GM20431 (cell line): ENCODE data around the gene PGRMC2.

Source experiments
- in situ Hi-C: fragments of 300-500 bp; cut with MseI, MboI; formaldehyde crosslinking; loops from one replicate; pipeline ENCODE4 v1.15.0; 2020; ENCODE audit warnings: low sequenced_read_pairs; ENCODE audit not compliant: unreplicated experiment

The PGRMC2 gene, protein sequence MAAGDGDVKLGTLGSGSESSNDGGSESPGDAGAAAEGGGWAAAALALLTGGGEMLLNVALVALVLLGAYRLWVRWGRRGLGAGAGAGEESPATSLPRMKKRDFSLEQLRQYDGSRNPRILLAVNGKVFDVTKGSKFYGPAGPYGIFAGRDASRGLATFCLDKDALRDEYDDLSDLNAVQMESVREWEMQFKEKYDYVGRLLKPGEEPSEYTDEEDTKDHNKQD

DNA sequence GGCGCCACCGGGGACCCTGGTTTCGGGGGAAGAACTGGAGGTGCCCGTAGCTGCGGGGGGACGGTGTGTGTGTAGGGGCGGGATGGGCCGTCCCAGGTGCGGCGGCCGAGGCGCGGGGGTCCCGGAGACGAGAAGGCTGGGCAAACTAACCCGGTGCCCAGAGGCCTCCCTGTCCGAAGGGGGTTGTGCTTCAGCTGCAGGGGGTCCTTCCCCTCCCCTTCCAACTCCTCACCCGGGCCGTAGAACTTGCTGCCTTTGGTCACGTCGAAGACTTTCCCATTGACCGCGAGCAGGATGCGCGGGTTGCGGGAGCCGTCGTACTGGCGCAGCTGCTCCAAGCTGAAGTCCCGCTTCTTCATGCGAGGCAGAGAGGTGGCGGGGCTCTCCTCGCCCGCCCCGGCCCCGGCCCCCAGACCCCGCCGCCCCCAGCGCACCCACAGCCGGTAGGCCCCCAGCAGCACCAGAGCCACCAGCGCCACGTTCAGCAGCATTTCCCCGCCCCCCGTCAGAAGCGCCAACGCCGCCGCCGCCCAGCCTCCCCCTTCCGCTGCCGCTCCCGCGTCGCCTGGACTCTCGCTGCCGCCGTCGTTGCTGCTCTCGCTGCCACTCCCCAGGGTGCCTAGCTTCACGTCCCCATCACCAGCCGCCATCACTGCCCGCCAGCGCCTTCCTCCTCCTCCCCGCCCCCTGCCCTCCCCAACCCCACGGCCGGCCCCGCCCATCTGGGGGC, at the start of gene PGRMC2:
PGRMC2 (minus strand) TSS at position 673 of the 730 bp plus-strand sequence; CDS start at position 650, 23 bp downstream.
- in situ Hi-C loops = no loop called here

DNA sequence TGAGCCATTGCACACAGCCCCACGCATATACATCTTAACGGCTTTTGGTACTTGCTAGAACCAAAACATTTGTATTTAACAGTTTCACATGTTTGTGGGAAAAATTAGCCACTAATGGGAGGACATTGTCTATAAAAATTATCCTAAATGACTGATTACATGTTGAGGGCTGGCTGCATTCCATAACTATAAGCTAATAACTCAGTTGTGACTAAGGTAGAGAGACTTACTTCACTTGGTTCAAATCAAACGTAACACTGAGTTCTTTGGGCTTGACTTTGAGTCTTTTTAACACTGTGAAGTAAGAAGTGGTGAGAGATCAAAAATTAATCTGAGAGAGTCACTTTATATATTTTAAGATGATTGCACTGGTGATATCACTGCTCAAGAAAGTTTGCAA, 47.9 kb upstream of the PGRMC2 start:
- in situ Hi-C loops = no loop called here

DNA sequence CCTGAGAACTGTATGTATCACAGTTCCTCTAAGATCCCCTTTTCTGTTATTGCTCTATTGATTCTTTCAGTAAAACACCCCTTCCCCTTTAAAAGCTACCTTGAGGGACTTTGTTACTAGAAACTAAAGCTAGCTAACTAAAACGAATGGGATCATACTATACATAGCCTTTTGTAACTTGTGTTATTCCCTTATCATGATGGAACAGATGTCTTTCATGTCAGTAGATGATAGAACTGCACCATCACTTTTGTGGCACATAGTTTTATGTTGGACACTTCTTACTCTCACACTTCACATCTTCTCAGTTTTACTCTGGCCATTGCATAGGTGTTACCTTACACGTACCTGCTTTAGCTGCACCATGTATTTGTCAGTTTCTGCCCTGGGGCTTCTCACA, 46.6 kb upstream of the PGRMC2 start:
- in situ Hi-C loops = no loop called here

DNA sequence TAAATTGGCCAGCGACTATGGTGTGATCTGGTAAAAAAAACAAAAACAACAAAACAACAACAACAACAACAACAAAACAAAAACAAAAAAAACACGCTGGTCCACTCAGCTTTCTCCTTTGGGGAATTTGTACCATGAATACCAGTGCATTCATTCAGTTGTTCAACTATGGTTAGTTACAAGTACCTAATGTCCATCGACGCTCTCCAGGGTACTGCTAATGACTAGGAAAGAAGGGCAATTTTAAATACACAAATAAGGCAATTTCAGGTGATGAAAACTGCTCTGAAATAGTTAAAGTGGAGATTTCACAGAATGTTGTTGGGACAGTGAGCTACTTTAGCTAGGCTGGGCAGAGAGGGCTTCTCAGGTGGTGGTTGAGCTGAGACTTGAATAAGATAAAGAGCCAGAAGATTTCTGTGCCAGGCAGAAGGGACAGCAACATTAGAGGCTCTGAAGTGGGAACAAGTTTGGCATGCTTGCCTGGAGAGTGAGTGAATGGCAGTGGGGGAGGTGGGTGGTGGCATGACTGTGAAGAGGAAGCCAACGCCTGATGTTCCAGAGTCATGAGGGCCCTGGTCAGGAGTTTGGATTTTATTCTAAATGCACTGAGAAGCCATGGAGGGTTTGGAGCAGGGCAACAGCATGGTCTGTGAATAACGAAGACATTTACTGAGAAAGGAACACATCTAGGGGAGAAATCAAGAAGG, 45.9 kb upstream of the PGRMC2 start:
- in situ Hi-C loops = no loop called here

DNA sequence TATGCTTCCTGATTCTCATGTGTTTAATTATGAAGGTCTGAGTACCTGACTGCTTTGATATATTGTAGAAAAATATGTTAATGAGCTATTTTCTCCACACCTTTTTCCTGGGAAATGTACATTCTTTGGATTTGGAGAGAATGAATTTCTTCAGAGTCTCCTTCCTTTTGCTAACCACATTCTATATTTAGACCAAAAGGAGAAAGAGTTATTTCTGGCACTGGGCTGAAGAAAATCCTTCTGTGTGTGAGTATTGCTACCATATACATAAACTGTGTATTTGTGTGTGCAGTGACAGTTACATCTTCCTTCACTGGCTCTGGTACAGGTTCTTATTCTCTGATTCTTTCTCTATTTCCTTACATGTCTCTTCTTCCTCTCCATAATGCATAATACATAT, 44.5 kb upstream of the PGRMC2 start:
- in situ Hi-C loops = no loop called here

DNA sequence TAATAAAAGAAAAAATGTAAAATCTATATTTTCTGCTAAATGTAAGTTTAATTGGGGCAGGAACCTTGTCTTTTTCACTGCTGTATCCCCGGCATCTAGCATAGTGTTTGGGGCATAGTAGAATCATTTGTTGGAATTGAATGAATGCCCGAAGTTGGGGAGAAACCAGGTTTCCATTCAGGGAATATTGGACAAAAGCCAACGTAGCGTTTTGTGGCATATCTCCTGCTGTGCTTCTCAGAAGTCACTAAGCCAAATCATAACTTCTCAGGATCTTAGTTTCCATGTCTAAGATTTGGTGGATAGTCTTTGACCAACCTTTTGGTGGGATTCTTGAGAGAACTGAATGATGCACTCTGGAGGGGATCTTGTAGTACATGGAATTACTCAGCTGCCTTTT, 42.0 kb upstream of the PGRMC2 start:
- in situ Hi-C loops = no loop called here

DNA sequence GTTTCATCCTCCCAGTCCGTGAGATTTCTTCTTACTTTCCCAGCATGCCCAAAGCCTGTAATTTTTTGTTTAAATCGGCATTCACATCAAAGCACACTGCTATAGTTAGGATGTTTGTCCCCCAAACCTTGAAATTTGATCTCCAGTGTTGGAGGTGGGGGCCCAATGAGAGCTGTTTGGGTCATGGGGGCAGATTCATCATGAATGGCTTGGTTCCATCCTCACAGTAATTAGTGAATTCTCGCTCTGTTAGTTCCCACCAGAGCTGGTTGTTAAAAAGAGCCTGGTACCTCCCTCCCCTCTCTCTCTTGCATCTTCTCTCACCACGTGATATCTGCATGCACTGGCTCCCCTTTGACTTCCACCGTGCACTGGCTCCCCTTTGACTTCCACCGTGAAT, 40.5 kb upstream of the PGRMC2 start:
- in situ Hi-C loops = no loop called here

DNA sequence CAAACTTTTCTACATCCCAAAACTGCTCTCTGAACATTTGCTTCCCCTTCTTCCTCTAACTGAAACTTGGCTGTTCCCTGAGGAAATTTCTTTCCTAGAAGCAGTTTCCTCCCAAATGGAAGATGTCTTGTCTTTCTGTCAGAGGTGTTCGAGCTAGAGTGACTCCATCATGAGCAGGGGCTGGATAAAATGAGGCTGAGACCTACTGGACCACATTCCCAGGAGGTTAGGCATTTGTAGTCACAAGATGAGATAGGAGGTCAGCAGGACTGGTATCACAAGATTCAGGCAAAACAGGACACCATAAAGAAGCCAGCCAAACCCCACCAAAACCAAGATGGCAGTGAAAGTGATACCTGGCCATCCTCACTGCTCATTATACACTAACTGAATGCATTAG, 35.8 kb upstream of the PGRMC2 start:
- in situ Hi-C loops = no loop called here

DNA sequence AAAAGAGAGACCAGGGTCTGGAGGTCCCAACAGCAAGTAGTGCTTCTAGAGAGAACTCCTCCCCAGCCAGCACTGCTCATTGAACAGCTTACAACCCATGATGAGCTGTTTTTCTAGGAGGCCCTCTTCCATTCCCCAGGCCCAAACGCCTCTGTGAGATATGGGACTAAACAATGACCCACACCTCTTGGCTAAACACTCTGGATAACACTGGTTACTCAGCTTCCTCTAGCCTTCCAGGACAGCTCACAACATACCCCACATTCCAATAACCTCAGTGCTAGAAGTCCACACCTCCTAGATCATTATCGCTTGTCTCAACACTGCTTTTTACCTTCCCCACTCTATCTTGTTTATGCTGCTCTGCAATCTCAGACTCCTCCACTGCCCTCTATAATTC, 35.4 kb upstream of the PGRMC2 start:
- in situ Hi-C loops = no loop called here

DNA sequence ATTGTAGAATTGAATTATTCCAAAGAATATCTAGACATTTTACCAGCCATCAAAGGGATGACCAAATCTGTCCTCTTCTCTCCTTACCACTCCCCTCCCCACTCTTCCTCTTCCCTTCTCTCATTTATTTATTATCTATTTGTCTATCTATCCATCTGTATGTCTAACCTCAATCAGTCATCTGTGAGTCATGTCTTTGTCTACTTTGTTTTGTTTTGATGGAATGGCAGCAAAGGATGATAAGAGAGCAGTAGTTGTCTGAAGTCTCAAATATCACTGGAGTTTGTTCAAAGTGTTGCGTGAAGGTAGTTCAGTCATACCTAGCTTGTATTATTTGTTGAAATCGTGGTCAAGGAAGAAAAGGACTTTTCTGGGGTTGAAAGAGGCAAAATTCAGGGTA, 34.7 kb upstream of the PGRMC2 start:
- in situ Hi-C loops = no loop called here

DNA sequence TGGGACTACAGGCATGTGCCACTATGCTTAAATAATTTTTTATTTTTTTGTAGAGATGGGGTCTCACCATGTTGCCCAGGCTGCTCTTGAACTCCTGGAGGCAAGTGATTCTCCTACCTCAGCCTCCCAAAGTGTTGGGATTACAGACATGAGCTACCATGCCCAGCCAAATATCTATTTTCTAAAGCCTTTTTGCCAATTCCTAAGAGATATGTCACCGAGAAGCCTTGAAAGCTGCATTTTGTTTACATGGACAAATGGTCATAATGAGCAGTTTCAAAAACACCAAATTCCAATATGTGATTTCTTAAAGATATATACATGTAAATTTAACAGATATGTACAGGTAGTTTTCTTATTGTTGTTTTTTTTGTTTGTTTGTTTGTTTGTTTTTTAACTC, 33.0 kb upstream of the PGRMC2 start:
- in situ Hi-C loops = no loop called here

DNA sequence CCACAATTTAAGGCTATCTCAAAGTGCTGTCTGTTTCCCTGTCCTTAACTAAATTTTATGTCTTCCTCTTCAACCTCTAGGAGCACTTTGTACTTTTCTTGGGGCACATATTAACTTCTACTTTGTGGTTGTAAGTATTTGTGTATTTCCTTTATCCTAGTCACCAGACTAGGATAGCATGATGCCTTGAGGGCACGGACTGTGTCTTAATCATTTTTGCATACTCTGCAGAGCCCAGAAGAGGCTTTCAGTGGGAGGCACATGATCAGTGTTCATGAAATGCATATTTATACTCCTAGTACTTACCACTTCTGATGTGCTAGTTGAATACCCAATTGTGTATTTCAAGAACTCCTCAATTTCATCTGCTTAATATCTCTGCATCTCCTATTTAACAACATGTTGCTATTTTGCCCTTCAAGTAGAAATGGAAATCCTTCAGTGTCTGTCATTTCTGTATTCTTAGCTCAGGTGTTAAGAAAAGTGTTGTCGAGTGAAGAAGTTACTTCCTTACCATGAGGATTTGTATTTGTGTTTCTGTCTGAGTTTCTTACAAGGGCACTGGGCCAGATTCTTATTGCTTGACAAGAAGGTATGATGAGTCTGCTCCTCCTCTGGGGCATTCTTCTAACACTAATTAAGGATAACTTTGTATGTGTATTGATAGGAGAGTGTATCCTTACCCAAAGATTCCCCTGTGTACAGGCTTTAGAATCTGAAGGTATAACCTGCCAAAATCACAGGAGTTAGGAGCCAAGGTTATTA, 28.3 kb upstream of the PGRMC2 start:
- in situ Hi-C loops = no loop called here

DNA sequence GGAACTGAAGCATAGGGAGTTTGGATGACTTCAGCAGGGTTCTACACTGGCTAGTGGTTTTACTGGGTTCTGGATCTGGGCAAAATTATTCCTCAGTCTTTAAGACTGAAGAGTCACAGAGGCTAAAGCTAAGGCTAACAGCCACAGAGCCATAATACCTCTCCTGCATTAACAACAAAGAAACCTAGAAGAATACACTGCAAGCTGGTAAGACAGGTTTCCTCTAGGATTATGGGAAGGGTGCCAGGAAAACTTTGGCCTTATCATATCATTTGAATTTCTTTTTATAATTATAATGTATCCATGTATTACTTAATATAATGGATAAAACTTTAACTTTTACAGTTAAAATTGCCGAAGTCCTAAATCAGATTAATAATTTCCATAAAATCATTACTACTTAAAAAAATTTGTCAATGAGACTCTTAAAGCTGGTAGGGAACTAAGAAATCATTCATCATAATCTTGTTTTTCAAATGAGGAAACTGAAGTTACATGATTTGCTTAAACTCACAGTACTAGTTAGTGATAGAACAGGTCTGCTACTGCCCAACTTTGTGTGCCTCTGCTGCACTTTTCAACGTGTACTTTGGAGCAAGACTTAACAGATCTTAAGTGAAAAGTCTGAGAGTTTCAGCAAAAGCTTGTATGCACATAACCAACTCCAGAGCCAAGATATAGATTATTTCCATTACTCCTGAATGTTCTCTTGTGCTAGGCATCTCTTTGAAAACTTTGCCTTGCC, 24.2 kb upstream of the PGRMC2 start:
- in situ Hi-C loops = no loop called here

DNA sequence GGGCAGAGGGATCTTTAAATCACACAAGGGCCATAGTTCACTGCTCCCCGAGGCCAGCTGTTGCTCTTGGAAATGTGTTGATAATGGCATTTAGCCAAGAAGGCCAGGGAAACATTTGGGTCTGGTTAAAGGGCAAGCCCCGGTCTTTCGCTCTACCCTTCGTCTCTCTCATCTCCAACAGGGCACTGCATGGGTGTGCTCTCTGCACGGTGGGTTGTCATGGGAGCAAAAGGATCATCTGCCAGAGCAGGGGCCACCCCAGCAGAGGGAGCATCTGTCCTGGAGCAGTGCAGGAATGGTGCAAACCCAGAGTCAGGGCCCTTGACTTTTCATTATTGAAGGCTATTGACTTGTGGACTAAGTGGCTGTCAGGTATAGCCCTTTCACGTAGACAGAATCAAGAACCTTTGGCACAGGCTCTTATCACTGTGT, 22.7 kb upstream of the PGRMC2 start:
- in situ Hi-C loops = no loop called here

DNA sequence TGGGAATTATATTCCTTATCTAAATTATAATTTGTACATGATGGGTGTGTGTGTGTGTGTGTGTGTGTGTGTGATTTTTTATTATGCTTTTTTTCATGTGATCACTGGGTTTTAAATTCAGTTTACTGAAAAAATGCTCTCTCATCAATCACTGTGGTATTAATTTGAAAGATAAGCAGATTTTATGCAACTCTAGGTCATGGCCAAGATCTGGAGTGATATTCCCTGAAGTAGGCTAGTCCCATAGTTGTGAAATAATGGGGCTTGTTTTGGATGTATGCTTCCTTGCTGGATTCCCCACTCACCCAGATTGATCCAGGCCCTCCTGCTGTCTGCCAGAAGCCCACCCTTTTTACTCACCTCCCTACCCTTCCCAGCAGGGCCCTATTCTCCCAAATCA, 22.0 kb upstream of the PGRMC2 start:
- in situ Hi-C loops = no loop called here

DNA sequence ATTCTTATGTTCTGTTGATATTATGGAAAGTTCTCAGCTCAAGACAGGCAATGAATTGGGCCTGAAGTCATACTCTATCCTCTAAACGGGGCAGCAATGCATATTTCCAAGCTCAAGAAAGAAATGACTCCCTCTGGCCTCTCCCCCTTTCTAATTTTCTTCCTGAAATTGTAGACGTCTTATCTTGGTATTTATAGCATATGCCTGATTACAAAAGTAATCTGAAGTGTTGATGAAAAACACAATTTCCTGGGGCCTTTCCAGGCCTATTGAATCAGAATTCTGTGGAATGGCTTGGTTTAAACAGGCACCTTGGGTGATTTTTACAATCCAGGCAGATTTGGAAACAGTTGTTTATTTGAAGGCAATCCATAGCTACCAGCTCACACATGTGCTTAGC, 21.4 kb upstream of the PGRMC2 start:
- in situ Hi-C loops = no loop called here

DNA sequence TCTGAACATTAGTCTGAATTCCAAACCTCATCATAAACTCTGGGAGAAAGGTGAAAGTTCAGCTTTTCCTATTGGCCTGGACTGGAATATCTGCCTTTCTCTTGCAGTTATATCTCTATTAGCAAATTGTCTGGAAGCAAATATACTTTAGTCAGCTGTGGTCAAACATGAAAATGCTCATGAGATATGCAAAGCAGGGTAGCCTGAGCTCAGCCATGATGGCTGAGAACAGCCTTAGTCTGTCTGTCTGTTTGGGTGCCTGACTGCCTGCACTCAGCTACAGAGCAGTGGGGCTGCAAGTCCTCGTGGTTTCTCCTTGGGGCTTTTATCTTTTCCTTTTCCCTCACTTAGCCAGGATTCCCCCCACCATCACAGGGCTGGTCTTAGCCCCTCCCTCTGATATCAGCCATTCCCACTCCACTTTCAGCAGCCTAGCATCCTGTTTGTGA, 19.5 kb upstream of the PGRMC2 start:
- in situ Hi-C loops = no loop called here

DNA sequence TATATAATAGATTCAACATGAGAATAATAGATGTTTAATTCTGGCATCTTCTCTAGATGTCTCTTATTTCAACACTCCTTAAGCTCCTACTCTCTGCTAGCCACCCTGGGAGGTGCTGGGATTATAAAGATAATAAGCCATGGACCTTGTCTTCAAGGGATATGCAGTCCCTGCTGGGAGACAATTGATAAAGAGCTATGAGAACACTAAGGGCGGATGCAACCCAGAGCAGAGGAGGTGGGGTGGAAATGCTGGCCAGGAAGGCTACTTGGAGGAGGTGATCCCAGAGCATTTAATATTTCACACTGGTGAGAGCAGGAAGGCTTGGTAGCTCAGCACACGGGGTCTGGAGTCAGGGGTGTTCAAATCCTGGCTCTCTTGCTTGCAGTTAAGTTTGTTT, 18.3 kb upstream of the PGRMC2 start:
- in situ Hi-C loops = no loop called here

DNA sequence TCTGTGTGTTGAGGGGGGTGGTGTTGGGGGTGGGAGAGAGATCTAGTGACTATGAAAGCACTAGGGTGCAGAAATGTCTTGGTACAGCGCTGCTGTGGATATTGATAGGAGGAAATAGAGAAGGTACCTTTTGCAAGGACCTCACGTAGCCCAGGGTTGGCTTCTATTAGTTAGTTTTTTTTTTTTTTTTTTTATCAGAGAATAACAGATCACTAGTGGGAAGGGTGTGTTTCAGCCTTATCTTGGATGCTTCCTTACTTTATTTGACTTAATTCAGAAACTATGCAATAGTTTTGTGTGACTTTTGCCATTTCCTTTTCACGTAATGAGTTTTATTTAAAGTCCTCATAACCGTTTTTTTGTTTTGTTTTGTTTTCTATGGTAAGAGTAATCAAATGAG, 16.4 kb upstream of the PGRMC2 start:
- in situ Hi-C loops = no loop called here

DNA sequence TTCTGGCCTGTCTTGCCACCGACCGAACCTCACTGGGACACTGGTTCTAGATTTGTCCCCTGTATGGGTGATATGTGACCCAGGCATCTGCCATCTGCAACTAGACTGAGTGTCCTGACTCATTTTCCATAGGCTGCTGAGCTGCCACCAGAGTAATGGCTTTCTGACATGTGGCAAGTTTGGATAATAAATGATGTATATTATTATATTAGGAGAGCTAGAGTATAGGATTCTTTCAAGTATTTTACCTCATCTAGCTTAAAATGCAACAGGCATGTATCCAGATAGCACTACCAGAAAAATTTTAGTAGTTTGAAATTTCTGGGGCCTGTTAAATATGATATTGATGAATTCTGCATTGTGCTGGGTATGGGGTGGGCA, 15.8 kb upstream of the PGRMC2 start:
- in situ Hi-C loops = no loop called here
